ENCODE data around the gene PER1.

The PER1 gene

GRCh38 chr17:8128125-8128784 is 23.9 kb downstream of the PER1 start:
- H3K27me3 ChIP-seq = peaks cover 13% of the 10 kb centered on the region
- no peaks in the 10 kb centered on the region for H3K9me3 ChIP-seq
- no peaks in the 10 kb centered on the region for H3K4me1 ChIP-seq
- H3K4me3 ChIP-seq (ENCODE audit: low read depth, low read length) = no peak overlapping the region
- DNase-seq = no peak
- H3K36me3 ChIP-seq = no peaks in the 10 kb centered on the region
- TF ChIP-seq CTCF (IDR thresholded peaks at IDR 0.05; ENCODE audit: low read depth, low read length) = no peak

GRCh38 chr17:8126491-8127066 is 25.6 kb downstream of the PER1 start:
- Histone ChIP-seq H3K9me3 (no peaks in the 10 kb centered on the region), H3K4me3 (ENCODE audit: low read depth, low read length) (peak overlapping the region; percentile 78), H3K27me3 (peaks cover 20% of the 10 kb centered on the region), H3K4me1 (no peaks in the 10 kb centered on the region), H3K36me3 (no peaks in the 10 kb centered on the region)
- peak; percentile 51 for DNase-seq
- TF ChIP-seq CTCF (IDR thresholded peaks at IDR 0.05; ENCODE audit: low read depth, low read length) = no peak

GRCh38 chr17:8125947-8126490 is 26.2 kb downstream of the PER1 start:
- H3K36me3 ChIP-seq = no peaks in the 10 kb centered on the region
- no peak for TF ChIP-seq CTCF (IDR thresholded peaks at IDR 0.05; ENCODE audit: low read depth, low read length)
- H3K4me1 ChIP-seq = no peaks in the 10 kb centered on the region
- peak overlapping the region; percentile 78 for H3K4me3 ChIP-seq (ENCODE audit: low read depth, low read length)
- no peaks in the 10 kb centered on the region for H3K9me3 ChIP-seq
- DNase-seq = peak; percentile 32
- peaks cover 20% of the 10 kb centered on the region for H3K27me3 ChIP-seq

- no peaks in the 10 kb centered on the region for H3K9me3 ChIP-seq
- DNase-seq = peak; percentile 67
- peaks cover 20% of the 10 kb centered on the region for H3K27me3 ChIP-seq
- no peaks in the 10 kb centered on the region for H3K4me1 ChIP-seq
- H3K36me3 ChIP-seq = no peaks in the 10 kb centered on the region
- TF ChIP-seq CTCF (IDR thresholded peaks at IDR 0.05; ENCODE audit: low read depth, low read length) = no peak
- peak overlapping the region; percentile 78 for H3K4me3 ChIP-seq (ENCODE audit: low read depth, low read length)
Measured at GRCh38 chr17:8125154-8125946, 26.9 kb downstream of the PER1 start.

- Histone ChIP-seq H3K4me1 (no peaks in the 10 kb centered on the region), H3K9me3 (no peaks in the 10 kb centered on the region), H3K27me3 (peaks cover 20% of the 10 kb centered on the region), H3K4me3 (ENCODE audit: low read depth, low read length) (peak overlapping the region; percentile 78), H3K36me3 (no peaks in the 10 kb centered on the region)
- no peak for TF ChIP-seq CTCF (IDR thresholded peaks at IDR 0.05; ENCODE audit: low read depth, low read length)
- DNase-seq = no peak
Measured at GRCh38 chr17:8124350-8125153, 27.7 kb downstream of the PER1 start.

All from BE2C (cell line).